ENCODE results near the gene NHERF2. TPM values are rescaled to one million over a fixed set of nuclear protein-coding genes. Genes with fewer than 3 reads are reported as not detected.

The NHERF2 gene
- total RNA-seq, 2 donors from 2014 or later = 20.1 to 25.5 TPM

GRCh38 chr16:1985466-1986150, 41.1 kb upstream of the NHERF2 start:
- H3K4me1 ChIP-seq (ENCODE audit: control insufficient read depth, insufficient read depth, low read length) = no peaks in the 10 kb centered on the region
- peaks cover 51% of the 10 kb centered on the region for H3K27me3 ChIP-seq (ENCODE audit: control insufficient read depth, insufficient read depth, low read length, poor library complexity, severe bottlenecking)
- no peak overlapping the region for H3K9ac ChIP-seq (ENCODE audit: extremely low read depth, low read length, poor library complexity, severe bottlenecking)
- H3K4me3 ChIP-seq (ENCODE audit: low read length) = peak overlapping the region; percentile 82
- H3K27ac Mint-ChIP-seq = no peak overlapping the region
- no peak for TF ChIP-seq CTCF (conservative IDR thresholded peaks at IDR 0.05)
- peaks cover 48% of the 10 kb centered on the region for H3K27me3 Mint-ChIP-seq (ENCODE audit: insufficient read depth)
- no peak overlapping the region for H3K27ac ChIP-seq (ENCODE audit: low read depth, low read length)
- H3K36me3 Mint-ChIP-seq (ENCODE audit: low read depth) = peaks cover 10% of the 10 kb centered on the region
- H3K4me1 Mint-ChIP-seq = peaks cover 6% of the 10 kb centered on the region
- DNase-seq = no peak
- no peaks in the 10 kb centered on the region for H3K9me3 Mint-ChIP-seq
- WGBS, 2 experiments (ENCODE audit: insufficient coverage in 1 of 2, insufficient read length in 1 of 2) = 93 to 97% methylated on average over 13 to 14 of the region's 14 CpGs
- peaks cover 22% of the 10 kb centered on the region for H3K36me3 ChIP-seq (ENCODE audit: control insufficient read depth, insufficient read depth, low read length)
- no peaks in the 10 kb centered on the region for H3K9me3 ChIP-seq (ENCODE audit: control insufficient read depth, low read length)
- peak overlapping the region; percentile 81 for H3K4me3 Mint-ChIP-seq

DNA sequence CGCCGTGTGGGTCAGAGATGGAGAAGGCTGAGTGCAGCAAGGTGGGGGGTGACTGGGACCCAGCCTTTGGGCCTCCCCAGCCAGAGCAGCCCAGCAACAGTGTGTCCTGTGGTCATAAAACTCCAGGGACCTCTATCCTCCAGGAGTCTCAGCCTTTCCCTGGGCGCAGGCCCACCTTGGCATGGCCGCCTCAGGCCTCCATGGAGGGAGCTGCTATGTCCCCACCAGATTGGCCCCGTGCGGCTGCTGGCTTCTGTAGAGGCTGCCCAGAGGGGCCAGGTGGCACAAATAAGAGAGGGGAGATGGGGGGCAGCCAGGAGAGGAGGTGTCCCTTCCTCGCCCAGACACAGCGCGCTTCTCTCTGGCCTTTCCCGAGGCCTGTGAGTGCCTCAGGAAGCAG, 39.5 kb upstream of the NHERF2 start:
- H3K4me1 Mint-ChIP-seq = peaks cover 6% of the 10 kb centered on the region
- Histone ChIP-seq H3K4me1 (ENCODE audit: control insufficient read depth, insufficient read depth, low read length) (peaks cover 3% of the 10 kb centered on the region), H3K9ac (ENCODE audit: extremely low read depth, low read length, poor library complexity, severe bottlenecking) (no peak overlapping the region), H3K27ac (ENCODE audit: low read depth, low read length) (no peak overlapping the region), H3K36me3 (ENCODE audit: control insufficient read depth, insufficient read depth, low read length) (peaks cover 22% of the 10 kb centered on the region), H3K27me3 (ENCODE audit: control insufficient read depth, insufficient read depth, low read length, poor library complexity, severe bottlenecking) (peaks cover 48% of the 10 kb centered on the region), H3K9me3 (ENCODE audit: control insufficient read depth, low read length) (no peaks in the 10 kb centered on the region), H3K4me3 (ENCODE audit: low read length) (no peak overlapping the region)
- no peak overlapping the region for H3K4me3 Mint-ChIP-seq
- no peak for DNase-seq
- no peaks in the 10 kb centered on the region for H3K9me3 Mint-ChIP-seq
- no peak overlapping the region for H3K27ac Mint-ChIP-seq
- H3K27me3 Mint-ChIP-seq (ENCODE audit: insufficient read depth) = peaks cover 45% of the 10 kb centered on the region
- WGBS, 2 experiments (ENCODE audit: insufficient coverage in 1 of 2, insufficient read length in 1 of 2) = 95% methylated on average over 6 to 10 of the region's 10 CpGs
- TF ChIP-seq CTCF (conservative IDR thresholded peaks at IDR 0.05) = no peak
- peaks cover 10% of the 10 kb centered on the region for H3K36me3 Mint-ChIP-seq (ENCODE audit: low read depth)

- Mint-ChIP-seq H3K9me3 (no peaks in the 10 kb centered on the region), H3K4me3 (peak within 1 kb of the TSS; percentile 53), H3K27ac (no peak within 1 kb of the TSS), H3K36me3 (ENCODE audit: low read depth) (peaks cover 10% of the 10 kb centered on the region), H3K4me1 (peaks cover 1% of the 10 kb centered on the region), H3K27me3 (ENCODE audit: insufficient read depth) (peaks cover 41% of the 10 kb centered on the region)
- Histone ChIP-seq H3K27ac (ENCODE audit: low read depth, low read length) (no peak within 1 kb of the TSS), H3K9me3 (ENCODE audit: control insufficient read depth, low read length) (no peaks in the 10 kb centered on the region), H3K27me3 (ENCODE audit: control insufficient read depth, insufficient read depth, low read length, poor library complexity, severe bottlenecking) (peaks cover 37% of the 10 kb centered on the region), H3K36me3 (ENCODE audit: control insufficient read depth, insufficient read depth, low read length) (peaks cover 22% of the 10 kb centered on the region), H3K4me1 (ENCODE audit: control insufficient read depth, insufficient read depth, low read length) (peaks cover 3% of the 10 kb centered on the region), H3K9ac (ENCODE audit: extremely low read depth, low read length, poor library complexity, severe bottlenecking) (peak within 1 kb of the TSS; percentile 30), H3K4me3 (ENCODE audit: low read length) (peak within 1 kb of the TSS; percentile 80)
- WGBS, 2 experiments (ENCODE audit: insufficient coverage in 1 of 2, insufficient read length in 1 of 2) = 10 to 32% methylated on average over 20 to 66 of the region's 67 CpGs
- peak; percentile 79 for DNase-seq
- TF ChIP-seq CTCF (conservative IDR thresholded peaks at IDR 0.05) = no peak
Observed at GRCh38 chr16:1989209-1990100, 37.2 kb upstream of the NHERF2 start, which contains the start of gene SYNGR3. Gene SYNGR3 (plus strand): TSS chr16:1989970. CDS start chr16:1990103, 133 bp downstream.

All from endodermal cell (in vitro differentiated cells).